HG03139 (cell line): ENCODE data around the gene ITIH5.

Source experiments
- ATAC-seq: cut with Tn5 transposase; IDR thresholded peaks from one replicate; pipeline ENCODE4 v1.9.1; 2021; ENCODE audit not compliant: unreplicated experiment

ITIH5 gene

DNA sequence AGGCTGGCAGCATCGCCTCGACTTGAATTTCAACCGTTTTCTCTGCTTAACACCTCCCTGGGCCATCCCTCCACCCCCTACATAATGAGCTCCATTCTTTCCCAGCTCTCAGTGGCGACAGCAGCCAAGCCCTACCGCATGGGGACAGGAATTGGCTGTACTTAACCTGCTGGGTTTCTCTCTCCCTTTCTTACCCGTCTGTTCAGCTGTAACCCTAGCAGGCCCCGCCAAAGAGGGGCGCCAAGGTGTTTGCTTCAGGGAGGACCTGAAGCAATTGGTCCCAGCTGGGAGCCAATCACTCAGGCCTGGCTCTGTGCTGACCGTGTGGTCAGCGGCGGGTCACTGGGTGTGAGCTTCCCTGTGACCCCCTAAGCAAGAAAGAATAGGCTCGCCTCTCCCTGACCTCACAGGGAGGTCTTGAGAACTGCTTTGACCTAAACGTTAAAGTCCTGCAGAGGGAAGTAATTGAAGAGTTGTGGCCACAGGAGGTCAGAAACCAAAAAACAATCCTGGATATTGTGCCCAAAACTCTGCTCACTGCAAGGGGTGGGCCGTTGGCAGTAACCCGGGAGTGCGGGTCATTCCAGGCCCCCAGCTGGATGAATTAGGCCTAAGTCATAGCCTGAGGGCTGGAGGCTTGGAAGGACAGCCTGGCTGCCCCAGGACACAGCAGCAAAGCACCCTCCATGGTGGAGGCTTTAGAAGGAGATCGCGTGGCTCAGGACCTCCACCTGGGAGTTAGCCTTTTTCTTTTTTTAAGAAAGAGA lies 114.6 kb downstream of the ITIH5 start:
- ATAC-seq = no peak

DNA sequence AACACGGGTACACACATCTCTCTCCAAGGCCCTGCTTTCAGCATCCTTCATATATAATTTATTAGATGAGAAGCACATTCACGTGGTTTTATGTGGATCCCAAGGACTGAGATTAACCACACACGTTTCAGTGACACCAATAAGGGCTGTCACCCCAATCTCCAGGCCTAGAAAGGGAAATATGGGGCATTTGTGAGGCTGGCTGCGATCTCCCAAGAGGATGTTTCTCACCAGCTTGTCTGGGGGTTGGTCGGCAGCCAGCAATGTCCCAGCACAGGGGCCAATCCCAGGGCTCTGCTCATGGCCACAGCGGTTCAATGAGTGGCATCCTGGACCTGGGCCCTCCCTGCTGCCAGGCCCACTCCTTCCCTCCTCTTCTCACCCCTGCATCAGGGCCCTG lies 115.5 kb downstream of the ITIH5 start:
- no peak for ATAC-seq

DNA sequence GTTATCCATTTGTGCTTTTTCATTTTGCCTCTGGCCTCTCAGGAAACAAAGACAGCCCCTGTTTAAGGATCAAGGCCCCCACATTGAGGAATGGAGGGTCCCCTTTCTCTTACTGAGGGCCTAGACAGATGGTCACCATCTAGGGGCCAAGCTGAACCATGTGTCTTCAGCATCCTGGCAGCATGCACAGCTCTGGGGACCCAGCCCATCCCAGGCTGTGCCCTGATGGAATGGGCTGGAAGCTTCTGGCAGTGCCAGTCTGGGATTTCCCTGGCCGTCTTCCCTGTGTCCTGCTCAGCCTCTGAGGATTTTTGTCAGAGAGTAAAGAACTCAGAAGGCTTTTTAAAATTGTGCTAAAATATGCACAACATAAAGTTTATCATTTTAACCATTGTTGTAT lies 116.8 kb downstream of the ITIH5 start:
- ATAC-seq = no peak

DNA sequence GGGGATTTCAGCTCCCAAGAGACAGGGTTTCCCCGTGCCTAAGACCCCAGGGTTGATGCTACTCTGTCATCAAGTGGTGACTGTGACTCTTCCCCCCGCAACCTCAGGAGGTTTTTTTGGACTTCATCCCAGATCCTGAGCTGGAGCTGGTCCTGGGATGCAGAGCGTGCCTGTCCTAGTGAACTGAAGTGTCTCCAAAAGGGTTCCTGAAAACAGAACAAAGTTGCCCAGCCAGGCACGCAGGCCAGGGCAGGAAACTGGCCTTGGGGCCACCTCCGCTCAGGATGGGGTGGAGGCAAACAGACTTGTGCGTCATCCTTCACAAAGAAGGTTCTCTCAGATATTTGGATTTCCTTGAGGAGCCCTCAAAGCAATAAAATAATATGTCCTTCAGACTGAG lies 118.9 kb downstream of the ITIH5 start:
- no peak for ATAC-seq

DNA sequence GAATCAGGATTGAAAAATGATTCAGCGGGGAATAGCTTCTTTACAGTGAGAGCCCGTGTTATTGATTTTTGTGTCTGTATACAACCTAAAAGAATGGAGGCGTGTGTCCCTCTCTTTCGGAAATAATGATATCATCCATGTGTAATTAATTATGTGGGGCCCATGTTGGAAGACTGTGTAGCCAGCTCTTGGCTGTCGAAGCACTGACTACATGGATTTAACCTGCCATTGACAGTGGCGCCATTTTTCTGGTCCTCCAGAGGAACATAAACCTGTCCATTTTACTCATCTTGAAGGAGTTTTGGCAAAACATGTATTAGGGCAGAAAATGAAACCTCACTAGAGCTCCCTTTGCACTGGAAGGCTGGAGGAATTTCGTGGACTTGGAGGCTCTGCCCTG lies 119.6 kb downstream of the ITIH5 start:
- no peak for ATAC-seq

DNA sequence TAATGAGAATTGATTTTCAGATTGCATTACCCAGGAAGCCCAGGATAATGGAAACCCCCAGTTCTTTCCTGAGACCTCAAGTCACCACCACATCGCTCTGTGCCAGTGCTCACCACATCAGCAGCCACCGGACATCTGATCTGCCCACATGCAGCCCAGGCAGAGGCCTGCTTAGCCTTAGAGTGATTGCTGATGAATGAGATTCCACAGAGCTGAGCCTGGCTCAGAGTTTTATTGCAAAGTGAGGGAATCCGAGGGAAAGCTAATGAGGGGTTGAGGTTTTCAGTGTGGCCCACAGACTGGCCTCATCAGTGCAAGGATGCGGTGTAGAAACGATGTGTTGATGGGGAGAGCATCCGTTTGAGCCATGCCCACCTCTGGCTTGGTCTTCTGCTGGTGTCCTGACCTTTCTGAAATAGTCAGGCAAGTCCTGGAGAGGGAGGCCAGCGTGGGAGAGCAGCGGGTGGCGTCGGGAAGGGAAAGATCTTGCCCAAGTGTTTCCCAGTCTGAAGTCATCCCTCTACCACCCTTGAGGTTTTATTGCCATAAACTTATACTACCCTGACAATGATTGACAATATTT lies 120.3 kb downstream of the ITIH5 start:
- no peak for ATAC-seq

DNA sequence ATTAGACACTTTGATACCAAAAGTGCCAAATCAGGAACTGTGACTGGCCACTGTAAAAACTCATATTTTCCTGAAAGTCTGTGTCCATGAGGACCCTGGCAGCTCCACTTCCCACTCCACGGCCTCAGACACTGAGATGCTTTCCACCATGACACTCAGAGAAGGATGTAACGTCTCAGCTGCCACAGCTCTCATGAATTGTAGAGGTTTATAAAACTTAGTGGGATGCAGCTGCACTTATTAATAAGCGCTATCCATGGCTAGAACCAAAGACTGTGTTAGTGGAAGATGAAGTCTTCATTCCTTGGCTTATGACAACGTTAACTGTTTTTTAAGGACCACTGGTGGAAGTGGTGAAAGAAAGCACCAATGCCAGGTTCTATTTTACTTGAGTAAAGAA lies 121.0 kb downstream of the ITIH5 start:
- no peak for ATAC-seq

DNA sequence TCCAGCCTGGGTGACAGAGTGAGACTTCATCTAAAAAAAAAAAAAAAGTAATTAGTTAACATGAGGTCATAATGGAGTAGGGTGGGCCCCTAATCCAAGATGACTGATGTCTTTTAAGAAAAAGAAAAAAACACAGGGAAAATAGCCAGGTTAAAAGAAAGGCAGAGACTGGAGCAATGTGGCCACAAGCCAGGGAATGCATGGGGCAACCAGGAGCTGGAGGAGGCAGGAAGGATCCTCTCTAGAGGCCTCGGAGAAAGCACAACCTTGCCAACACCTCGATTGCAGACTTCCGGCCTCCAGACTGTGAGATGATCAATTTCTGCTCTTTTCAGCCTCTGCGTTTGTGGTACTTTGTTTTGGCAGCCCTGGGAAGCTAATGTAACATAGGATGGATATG lies 121.5 kb downstream of the ITIH5 start:
- no peak for ATAC-seq

DNA sequence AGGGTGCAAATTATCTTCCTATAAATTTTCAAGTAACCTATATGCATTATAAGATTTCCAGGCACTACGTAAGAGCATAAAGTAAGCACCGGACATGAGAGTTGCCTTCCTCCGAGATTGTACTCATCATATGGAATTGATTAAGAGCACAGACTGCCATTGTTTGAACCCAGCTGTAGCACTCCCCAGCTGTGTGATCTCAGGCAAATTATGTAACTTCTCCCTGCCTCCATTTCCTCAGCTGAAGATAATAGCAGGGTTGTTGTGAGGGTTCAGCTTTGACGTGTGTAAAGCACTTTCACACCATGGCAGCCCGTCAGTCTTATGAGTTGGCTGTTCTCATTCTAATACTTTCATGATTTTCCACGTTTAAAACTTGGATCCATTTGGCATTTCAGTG lies 122.6 kb downstream of the ITIH5 start:
- ATAC-seq = no peak

DNA sequence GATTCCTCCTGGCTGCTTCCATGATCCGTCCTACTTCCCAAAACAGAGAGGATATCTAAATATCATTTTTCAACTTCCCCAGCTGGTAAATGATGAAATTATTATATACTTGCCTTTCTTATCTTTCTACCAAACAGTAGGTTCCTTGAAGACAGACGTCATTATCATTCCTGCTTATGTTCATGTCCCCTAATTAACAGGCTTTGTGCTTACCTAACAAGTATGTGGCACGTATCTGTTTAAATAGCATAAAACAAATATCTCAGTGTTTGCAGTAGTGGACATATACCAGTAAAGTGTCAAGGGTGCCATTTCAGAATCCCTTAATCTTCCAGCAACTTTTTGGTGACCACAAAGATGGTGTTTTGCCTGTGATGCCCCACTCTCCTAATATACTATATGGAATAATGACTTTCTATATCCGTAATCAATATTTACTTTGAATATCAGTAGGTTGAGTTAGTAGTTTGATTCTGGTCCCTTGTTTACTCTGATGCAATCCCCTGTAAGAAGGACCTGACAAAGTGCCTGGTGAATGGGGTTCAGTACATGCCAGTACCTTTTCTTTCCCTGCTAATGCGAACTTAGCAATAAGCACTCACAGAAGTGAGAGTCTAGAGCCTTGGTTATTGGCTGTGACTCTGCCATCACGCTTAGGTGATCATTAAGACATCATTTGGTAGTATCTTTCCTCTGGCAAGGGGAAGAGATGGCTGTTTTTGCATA lies 124.4 kb downstream of the ITIH5 start:
- no peak for ATAC-seq

DNA sequence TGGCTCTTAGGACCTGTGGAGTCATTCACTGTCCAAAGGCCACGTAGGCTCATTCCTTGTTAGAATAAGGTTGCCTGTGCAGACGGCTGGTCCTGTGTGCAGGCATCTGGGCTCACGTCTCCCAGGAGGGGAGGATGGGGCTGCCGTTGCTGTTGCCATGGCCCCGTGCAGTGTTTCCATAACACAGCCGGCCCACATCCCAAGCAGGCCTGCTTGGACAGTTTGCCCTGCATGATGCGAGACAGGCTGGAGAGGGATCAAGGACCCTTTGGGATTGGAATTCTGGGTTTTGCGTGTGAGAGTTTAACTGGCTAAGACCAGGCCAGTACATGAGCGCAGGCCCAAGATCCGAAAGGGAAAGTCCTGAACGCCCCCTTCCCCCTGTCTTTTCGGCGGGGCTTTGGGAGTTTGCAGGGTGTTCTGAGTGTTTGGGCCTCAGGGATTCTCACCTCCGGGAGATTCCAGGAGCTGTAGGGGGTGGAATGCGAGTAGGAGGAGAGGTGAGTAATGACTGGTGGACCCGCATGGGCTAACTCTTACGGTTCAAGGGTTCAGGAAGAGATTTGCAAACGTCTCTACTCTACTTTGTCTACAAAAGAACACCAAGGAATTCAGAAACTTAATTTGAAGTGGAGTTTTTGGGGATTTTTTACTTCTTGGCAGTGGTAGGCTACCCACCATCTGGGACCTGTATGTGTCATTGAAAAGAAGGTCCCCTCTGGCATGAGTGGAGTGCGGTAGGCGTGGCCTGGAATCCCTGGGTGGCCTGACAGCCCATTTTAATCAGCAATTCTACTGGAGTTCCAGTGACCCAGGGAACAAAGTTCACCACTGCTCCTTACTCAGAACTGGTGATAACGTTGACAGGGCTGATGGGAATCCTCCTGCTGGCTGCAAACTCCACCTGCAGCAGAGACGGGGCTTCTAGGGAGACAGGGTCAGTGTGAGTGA lies 125.4 kb downstream of the ITIH5 start:
- ATAC-seq = no peak

DNA sequence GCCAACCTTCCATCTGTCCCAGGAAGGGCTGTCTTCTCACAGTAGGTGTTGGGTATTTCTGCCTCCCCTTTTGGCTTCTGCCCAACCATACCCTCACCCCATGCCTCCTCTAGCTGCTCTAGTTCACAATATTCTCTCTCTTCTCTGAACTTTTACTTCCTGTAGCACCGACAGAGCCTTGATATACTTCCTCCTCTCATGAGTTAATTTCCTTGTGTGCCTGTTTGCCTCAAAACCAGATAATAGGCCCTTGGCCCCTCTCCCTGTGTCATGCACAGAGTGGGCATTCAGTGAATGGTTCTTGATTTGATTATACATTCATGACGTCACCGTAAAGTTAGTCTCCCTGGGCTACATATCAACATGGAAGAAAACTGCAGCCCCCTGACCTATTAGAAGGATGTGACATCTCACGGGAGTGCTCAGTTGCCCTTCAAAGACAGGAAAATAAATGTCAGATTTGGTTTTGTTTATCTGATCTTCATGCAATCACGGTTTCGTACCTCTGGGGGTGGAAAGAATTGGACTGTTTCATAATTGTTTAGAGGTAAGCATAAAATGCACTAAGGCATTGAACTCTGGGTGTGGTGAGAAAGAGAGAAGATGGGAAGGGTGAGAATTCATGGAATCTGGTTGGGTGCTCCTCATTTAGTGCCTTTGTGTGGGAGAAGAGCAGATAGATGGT lies 127.7 kb downstream of the ITIH5 start:
- no peak for ATAC-seq

DNA sequence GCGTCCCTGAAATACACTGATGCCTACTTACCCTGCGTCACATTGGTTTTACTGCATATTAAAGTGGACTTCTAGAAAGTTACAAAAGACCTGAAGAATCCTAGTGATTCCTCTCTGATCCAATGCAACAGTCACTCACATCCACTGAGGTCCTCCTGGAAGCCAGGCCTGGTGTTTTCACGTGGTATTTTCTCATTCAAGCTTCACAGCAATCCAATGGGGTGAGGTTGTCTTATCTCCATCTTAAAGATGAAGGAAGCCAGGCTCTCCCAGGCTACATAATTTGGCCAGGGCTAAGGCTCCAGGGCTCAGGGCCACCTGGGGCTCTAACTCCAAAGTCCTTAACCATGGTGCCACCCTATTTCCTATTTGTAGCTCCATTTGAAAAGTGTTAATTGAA lies 129.6 kb downstream of the ITIH5 start:
- no peak for ATAC-seq

DNA sequence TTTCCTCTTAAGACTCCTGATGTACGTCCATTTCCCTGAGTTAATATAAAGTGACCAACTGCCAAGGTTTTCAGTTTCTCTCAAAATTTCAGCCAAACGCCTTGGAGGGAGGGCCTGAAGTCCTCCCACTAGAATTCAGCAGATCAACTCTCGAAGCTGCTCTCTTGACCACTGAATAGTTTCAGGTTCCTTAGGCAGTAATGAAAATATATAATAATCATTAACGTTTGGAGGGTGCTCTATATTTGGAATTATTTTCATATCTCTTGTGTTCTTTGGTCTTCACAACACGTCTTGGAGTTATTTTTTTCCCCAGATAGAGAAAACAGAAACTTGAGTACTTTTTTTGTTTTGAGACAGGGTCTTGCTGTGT lies 132.3 kb downstream of the ITIH5 start:
- ATAC-seq = peak; percentile 71

DNA sequence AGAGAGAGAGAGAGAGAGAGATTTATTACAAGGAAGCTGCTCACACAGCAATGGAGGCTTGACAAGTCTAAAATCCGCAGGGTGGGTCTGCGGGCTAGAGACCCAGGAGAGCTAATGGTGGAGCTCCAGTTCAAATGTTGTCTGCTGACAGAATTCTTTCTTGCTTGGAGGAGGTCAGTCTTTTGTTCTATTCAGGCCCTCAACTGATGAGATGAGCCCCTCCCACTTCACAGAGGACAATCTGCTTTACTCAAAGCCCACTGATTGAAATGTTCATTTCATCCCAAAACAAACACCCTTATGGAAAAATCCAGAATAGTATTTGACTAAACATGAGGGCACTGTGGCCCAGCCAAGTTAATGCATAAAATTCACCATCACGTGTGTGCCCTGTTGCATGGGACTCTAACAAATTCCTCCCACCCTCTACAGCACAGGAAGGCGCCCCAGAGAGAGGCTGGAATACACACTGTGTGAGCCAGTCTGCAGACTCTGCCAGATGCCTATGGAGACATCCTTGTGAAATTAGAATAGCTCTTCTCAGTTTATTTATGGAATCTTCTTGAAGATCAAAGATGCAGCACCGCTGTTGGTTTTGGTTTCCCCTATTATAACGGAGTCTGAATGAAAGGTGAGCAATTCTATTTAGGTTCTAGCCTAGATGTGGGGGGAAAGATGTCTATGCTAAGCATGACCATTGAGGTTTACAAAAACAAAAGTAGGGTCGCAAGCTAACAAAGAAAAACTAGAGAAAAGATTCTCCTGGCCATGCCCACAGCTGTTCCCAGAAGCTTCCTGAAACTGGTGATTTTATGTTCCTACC lies 132.9 kb downstream of the ITIH5 start:
- no peak for ATAC-seq

DNA sequence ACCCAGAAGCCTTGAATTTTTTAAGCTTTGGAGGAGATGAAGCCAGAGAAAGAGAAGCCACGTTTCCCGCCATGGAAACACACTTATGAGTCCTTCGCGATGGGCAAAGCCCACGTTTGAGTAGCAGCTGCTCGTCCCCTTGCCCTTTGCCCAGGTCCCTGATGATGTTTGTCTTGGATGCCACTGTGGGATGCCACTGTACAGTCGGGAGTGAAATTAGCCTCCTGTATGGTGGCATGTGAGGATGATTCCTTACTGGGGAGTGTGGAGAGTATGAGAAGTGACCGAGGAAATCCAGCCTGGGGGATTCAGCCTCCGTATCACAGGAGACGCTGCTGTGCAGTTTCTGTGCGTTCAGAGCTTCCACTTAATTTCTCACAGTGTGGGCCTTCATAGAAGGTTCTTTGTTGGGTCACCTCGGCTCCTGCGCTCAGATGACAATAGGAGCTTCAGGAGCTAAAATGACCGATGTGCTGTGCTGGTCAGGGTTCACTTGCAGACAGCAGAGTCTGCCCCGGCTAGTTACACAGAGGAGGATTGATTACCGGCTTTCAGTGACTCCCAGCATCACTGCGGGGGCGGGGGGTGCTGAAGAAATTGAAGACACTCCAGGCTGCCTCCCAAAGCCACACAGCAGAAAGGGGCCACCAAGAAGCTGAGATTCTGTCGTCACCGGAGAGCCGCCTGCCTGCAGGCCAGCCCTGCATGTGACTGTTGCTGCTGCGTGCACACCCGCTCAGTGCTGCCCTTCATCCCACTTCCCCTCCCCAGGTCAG lies 133.9 kb downstream of the ITIH5 start:
- no peak for ATAC-seq

DNA sequence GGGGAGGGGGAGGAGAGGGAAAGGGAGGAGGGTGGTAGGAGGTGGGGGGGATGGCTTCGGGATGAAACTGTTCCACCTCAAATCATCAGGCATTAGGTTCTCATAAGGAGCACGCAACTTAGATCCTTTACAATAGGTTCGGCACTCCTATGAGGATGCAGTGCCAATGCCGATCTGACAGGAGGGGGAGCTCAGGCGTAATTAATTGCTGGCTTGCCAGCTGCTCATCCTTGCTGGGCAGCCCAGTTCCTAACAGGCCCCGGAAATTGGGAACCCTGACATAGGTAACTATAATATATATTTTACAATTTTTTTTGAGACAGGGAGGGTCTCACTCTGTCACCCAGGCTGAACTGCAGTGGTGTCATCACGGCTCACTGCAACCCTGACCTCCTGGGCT lies 137.1 kb downstream of the ITIH5 start:
- ATAC-seq = no peak

DNA sequence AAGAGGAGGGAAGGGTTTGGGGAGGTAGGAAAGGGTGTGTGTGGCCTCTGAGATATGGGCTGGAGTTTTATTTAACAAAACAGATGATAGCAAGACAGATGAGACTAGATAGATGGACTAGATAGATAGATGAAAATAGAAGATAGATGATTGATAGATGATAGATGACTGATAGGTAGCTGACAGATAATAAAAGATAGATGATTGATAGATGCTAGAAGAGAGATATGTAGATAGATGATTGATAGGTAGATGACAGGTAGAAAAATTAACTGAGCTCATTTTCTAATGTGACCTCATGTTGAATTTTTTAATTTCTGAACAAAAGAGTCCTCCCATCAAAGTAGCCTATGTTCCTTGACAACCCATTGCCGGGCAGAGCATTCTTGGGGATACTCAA lies 139.3 kb downstream of the ITIH5 start:
- ATAC-seq = no peak

DNA sequence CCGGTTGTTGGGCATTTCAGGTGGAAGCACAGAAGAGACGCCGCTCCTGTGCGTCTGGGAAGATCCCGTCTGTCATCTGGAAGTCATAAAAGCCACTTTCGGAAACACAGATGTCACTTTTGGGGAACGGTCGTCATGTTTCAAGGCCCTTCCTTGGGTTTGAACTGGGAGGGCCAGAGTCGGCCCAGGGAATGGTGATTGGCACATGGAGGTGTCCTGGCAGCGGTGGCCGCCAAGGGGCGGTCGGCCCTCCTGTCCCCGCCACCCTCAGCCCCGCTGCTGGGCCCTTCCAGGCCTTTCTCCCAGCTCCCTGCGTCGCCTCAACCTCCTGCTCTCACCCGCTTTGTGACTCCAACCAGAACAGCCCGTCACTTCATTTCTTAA lies 140.8 kb downstream of the ITIH5 start:
- no peak for ATAC-seq
